Stimulated activated CD8-positive, alpha-beta memory T cell treated with anti-CD3 and anti-CD28 coated beads, Interleukin-7, amount 100 ng/mL, for 24 hours (primary cell): ENCODE data around the gene MAD1L1.
"Not testable (repeated sequence)": the region's sequence is repeated elsewhere in the genome, so short reads cannot be mapped to it uniquely, and the experiment has no call there.

ENCODE experiments used
- DNase-seq: peaks from one replicate; pipeline ENCODE4 v3.0.0-alpha.2; 2020; ENCODE audit warnings: low read depth

MAD1L1 gene

DNA sequence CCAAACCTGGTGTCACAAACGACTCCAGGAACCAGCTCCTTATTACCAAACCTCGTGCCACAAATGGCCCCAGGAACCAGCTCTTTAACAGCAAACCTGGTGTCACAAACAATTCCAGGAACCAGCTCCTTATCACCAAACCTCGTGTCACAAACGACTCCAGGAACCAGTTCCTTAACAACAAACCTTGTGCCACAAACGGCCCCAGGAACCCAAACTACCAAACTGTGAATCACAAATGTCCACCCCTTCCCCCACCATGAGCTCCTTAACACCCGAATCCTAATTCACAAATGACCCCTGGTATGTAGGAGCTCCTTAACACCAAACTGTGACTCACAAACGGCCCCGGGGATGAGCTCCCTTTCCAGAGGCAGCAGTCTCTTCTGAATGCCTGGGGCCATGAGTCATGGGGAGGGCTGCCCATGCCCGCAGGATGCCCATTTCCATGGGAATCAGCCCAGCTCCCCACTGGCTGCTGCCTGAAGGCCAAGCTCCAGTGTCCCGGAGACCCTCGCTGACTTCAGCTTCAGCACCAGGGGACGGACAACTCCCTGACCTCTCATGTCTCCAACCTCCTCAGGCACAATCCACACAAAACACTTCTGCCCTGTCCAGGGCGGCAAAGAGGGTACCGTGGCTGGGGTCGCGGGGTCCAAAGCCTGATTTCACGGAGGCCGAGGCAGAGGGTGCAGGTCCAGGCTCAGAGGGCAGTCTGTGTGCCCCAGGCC is 349.5 kb downstream of the MAD1L1 start:
- no peak for DNase-seq

DNA sequence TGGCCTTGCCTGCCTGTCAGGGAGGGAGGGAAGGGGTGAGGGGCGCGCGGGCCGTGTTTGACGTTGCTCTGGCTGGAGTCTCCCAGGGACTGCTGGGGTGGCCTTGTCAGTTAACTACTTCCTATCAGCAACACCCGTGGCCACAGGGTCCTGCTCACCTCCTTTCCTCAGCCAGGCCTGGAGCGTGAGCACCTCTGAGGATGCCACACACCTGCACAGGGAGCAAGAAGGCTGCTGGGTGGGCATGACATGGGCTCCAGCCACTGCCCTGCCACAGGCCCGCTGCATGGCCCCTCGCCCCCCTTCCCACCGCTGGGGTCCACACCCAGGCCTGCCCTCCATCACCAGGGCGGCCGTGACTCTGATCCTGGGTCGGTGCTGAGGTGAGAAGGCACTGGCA is 350.3 kb downstream of the MAD1L1 start:
- no peak for DNase-seq

DNA sequence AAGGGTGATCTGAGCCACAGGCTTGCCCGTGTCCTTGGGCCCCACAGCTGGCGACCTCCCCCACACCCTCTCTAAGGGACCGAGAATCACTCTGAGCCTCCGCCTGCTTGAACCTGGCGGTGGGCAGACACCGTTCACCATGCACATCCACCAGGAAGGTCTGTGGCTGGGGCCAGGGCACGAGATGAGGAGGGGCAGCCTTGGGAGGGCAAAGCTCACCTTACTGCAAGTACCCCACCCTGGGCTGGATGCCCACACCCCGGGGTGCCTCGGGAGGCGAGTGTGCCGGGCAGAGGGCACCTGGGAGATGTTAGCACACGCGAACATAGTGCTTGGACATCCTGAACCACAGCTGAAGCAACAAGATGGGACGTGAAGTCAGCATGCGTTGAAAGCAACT is 350.8 kb downstream of the MAD1L1 start:
- no peak for DNase-seq

DNA sequence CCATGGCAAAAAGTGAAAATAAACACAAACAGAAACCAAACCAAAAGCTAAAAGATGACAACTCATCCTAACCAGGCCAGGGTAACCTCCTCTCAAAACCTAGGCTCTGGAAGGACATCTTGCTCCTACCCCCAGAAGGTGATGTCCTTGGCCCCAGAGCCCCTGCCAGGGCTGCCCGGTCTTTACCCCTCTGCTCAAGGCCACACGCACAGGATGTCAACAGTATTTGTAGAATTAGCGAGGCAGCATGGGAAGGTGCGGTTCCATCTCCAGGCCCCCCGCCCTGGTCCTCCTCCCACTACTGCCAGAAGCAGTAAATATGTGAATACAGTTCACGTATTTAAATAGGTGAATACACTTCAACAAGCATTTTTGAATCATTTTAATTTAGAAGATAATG is 356.1 kb downstream of the MAD1L1 start:
- DNase-seq, result not testable (repeated sequence)

DNA sequence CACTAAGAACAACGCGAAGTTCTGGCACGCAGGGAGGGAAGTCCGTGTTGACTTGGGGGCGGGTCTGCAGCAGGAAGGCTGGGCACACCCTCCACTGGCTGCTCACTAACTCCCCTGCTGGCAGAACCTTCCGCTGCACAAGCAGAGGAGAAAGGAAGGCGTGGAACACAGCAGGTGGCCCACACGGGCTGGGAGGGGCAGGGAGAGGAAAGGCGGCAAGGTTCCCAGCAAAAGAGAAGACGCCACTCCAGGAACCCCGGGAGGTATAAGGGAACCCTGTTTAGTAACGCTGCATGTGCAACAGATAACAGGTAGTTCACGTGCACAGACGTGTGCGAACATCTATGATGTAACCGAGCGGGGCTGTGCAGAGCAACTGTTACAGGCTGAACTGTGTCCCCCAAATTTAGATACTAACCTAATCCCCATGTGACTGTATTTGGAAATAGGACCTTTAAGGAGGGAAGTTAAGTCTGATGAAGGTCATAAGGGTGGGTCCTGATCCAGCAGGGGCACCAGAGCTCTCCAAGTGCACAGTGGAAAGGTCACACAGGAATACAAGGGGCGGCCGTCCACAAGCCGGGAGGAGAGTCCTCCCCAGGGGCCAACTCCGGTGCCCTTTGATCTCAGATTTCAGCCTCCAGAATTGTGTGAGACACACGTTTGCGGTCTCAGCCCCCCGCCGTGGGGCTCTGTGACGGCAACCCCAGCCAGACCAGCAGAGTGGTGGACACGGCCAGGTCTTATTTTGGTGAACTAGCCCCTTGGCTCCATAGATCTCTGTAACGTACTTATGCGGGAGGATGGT is 357.1 kb downstream of the MAD1L1 start:
- not testable (repeated sequence) for DNase-seq

DNA sequence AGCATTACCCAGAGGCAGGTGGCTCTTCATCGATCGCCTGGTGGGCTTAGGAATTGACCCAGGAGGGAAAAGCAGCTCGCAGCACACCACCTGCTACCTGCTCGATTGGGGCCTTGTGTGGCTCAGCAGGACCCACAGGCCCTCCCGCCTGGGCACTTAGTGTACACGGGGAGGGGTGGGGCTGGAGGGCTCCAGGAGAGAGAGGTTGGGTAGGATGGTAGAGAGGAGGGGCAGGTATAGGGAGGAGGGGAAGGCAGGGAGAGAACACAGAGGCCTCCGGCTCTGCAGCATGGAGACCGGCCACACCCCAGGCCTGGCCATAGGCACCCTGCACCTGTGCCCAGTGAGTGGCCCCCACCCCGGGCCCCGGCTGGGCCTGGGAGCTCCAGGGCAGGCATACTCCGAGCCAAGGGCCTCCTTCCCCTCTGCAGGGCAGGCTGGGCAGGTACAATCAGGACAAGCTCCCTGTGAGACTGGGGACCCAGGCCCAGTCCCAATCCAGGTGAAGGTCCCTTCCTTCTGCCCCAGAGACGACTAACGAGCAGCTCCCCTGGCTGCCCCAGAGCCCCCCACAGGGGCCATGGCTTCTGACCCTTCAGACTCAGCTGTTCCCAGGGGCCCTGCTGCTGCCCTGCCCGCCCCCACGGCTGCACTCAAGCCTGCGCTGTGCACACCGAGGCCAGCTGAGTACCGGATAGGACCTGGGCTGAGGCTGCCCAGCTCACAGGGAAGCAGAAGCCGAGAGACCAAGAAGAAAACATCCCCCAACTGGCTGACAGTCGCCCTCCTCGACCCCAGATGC is 358.0 kb downstream of the MAD1L1 start:
- not testable (repeated sequence) for DNase-seq

DNA sequence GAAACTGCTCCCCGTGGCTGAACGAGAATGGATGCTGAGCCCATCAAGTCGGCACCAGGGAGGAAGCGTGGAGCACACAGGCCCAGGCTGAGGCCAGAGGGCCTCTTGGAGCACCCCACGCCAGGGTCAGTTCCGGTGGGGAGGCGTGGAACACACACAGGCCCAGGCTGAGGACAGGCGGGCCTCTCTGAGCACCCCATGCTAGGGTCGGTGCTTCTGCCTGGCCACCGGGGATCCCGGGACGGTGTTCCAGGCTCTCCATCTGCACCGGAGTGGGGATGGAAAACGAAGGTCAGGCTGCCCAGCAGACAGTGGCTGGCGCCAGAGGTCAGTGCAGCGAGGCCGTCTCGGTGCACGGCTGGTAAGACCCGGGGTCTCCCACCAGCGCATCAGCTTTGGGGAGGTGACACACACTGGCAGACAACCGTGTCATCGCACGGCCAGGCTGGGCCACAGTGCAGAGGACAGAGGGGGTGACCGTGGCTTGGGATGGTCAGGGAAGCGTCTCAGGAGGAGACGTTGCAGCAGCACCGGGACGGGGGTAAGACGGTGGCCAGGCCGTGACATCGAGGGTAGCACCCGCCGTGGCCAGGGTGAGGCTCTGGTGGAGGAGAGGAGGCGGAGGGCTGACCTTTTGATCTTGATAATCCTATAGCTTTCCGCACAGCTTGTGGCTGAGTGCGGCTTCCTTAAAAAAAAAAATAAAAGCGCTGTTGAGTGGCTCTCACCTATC is 358.7 kb downstream of the MAD1L1 start:
- no peak for DNase-seq

DNA sequence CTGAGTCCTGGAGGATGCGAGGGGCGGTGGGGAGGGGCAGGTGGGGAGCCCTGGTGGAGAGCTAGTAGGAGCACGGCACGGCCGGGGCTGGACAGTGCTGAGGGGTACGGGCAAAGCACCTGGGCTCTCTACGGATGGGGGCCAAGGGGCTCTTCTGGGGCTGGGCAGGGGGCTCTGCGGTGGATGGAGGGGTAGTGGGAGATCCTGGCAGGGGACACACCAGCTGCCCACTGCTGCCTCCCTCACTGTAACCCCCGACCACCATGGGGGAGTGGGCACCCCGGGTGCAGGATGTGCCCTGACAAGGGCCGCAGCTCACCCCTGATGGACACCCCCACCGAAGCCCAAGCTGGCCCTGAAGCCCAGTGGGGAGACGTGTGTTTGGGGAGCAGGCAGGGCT is 359.3 kb downstream of the MAD1L1 start:
- no peak for DNase-seq

DNA sequence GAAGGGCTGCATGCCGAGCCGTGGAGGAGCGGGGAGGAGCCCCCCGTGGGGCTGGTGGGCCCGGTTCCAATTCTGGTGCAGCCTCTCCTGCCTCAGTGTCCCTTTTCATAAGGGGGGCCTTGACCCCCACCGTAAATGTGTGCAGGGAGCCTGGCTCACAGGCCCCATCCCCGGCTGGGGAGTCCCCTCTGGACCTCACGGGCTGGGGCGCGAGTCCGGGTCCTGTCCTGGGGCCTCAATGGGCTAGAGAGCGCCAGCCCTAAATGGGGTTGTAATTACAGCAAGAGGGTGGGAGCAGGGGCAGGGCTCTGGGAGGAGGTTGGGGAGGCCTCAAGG is 359.7 kb downstream of the MAD1L1 start:
- DNase-seq, result no peak

DNA sequence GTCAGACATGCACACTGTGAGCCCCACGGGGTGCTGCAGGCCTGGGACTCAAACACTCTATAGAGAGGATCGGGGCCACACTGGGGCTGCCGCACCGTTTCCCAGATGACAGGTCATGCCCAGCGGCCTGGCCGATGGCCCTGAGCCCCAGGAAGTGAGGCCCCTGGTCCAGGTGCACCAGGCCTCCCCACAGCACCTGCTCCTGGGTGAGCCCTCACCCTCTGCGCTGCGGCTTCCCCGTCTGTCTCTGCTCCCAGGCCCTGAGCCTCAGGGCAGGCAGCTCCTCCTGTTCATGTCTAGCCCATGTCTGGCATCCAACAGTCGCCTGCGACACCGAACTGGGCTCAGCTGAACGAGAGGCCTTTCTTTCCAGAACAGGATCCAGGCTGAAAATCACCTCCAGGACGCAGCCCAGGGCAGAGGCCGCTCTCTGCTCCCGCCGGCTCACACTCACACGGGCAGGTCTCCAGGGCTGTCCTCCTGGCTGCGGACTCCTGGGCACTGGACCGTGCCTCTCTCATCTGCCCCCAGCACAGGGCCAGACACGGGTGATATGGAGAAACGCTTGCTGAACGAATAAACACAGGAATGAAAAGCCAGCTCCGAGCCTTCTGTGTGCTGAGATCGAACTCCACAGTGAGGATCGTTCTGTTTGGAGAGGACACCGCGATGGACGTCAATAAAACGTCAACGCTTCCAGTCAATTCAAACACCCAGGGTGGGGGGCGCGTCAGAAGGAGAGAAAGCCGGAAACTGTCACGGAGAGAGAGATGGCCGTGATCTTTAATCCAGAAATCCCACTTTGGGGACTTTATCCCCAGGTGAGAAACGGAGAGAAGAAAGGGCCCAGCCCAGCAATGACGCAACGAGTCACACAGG is 360.3 kb downstream of the MAD1L1 start:
- no peak for DNase-seq

DNA sequence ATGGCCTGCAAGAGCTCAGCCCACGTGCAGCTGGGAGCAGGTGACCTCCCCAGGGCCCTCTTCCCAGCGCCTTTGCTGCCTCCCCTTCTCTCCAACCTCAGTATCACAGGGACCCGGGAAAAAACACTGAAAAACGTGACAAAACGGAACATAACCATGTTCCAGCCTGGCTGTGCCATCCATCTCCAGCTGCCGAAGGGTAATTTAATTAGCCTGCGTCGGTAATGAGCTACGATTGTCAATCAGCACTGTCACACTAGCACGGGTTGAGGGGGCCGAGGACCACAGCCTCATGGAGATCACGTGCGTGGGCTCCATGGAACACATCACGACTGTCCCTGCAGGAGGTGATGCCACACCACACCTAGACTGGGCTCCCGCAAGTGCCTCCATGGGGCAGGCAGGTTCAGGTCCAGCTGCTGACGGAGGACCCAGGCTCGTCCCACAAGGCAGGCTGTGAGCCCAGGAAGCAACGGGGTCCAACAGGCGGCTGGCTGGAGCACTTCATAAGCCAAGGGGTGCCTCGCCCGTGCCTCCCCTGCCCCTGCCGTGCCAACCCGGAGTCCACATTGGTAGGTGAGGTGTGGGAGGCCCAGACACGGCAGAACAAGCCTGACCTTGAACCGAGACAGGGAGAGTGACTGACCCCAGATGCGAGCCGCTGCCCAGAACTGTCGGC is 363.2 kb downstream of the MAD1L1 start:
- DNase-seq, result no peak

DNA sequence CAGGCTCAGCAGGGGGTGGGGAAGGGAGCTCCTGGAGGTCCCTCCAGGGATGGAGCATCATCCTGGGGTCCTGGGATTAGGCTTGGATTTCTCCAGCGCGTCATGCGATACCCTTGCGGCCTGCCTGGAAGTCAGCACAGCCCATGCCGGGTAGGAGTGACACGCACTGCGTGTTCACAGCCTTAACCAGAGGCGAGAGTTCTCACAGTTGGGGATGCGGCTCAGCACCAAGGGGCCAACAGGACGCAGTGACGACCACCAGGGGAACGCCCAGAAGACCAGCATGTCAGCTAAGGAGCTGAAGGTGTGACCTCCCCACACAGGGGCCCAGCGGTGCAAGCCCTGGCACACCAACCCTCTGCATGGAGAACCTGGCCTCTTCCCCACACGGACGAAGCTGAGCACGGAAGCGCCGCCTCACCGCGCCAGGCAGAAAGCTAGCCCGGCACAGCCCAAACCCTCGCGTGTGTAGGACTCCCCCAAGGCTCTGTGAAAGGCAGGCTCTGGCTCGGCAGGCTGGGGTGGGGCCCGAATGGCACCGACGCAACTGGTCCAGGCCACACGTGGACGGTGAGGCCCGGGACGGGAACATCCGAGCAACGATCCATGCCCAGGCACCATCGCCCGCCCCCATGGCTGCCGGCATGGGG is 364.1 kb downstream of the MAD1L1 start:
- no peak for DNase-seq

DNA sequence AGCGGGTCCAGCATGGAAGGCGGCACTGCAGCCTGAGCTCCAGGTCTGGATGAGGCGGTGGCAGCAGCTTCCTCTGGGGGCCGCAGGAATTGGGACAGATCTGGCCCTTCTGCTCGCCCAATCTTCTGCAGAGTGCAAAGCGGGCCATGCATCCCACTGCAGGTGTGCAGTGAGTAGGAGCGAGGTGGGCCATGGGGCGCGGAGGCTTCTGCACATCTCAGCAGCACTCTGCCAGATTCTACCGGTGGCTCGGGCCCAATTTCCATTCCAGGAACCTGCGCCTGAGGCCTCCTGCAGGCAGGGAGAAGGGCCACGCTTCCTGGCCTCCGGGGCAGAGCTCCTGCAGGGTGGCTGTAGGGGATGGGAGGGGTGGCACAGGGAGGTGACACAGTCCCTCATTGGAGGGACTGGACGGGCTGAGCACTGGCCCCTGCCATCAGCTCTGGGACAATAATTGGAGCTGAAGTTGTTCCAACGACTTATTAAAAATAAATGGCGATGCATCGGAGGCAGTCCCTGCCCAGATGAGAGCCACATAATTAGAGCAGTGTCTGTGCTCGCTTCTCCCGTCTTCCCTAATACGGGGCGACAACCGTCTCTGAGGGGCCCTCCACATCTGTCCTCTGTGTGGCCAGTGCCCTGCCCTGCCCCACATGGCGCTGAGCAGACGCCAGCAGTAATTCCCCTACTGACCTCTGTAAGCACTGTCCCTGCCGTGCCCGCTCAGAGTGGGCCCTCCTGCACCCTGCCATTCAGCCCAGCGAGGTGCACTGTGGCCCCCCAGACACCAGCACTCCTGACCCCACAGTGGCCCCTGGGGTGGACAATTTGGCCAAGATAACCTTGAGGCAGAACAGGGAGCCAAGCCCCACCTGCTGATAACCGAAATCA is 365.1 kb downstream of the MAD1L1 start:
- no peak for DNase-seq

DNA sequence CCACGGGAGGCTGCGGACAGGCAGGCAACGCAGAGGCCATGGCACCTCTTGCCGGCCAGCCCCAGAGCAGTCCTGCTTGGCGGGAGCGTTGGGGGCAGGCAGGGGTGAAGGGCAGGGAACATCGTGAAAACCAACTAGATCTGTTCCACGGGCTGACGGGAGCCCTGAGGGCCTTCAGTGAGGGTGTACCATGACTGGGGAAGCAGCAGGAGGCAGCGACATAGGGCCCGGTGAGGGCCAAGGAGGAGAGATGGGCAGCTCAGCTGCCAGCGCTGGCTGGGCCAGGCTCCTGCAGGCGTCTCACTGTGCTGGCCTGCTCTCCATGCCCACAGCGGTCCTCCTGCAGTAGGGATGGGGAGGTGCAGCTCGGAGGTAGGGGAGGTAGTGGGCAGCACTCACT is 366.1 kb downstream of the MAD1L1 start:
- no peak for DNase-seq

DNA sequence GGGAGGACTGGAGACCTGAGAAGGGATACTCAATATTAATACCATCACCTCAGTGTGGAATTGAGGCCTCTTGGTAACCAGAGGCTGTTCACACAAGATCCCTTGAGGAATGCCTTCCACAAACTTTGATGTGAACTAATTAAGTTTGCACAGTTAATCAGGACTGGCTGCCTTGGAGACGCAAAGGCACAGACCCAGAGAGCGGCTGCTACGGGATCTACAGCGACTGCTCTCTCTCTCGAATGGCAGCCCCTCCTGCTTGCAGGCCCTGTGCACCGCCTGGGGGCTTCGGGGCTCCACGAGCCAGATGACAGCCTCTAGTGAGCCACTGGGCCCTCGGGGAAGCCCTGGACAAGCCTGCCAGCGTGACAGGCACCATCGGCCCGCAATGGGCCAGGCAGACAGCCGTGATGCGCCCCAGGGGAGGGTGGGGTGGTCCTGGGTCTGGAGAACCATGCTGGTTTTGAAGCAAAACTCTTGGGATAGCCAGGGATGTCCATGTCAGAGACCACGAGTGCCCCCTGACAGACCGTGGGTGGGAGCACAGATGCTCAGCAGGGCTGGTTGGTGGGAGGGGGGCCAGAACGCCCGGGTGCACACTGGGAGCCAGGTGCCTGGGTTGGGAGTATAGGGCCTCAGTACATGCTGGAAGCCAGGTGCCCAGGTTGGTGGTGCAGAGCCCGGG is 367.0 kb downstream of the MAD1L1 start:
- DNase-seq, result no peak

DNA sequence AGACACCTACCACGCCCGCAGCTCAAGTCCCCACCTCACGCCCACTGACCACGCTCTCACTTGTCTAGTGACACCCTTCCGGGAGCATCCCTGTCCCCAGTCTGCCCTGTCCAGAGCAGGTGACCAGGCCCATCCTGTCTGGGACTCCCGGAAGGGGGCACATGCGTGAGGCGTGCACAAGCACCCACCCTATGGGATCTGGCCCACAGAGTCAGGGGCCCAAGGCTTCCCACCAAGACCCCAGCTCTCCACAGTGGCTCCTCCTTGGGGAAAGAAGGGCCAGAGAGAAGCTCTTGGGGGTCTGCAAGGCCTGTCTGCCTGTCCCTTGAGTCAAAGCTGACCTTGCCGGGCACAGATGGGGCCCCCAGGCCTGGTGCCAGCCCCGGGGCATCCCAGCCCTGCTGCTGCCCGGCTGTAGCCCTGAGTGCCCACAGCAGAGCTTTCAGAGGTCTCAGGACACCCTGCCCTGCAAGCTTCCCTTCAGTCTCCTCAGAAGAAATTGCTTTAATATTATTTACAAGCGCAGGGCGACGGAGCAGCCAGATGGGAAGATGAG is 367.7 kb downstream of the MAD1L1 start:
- DNase-seq, result no peak

DNA sequence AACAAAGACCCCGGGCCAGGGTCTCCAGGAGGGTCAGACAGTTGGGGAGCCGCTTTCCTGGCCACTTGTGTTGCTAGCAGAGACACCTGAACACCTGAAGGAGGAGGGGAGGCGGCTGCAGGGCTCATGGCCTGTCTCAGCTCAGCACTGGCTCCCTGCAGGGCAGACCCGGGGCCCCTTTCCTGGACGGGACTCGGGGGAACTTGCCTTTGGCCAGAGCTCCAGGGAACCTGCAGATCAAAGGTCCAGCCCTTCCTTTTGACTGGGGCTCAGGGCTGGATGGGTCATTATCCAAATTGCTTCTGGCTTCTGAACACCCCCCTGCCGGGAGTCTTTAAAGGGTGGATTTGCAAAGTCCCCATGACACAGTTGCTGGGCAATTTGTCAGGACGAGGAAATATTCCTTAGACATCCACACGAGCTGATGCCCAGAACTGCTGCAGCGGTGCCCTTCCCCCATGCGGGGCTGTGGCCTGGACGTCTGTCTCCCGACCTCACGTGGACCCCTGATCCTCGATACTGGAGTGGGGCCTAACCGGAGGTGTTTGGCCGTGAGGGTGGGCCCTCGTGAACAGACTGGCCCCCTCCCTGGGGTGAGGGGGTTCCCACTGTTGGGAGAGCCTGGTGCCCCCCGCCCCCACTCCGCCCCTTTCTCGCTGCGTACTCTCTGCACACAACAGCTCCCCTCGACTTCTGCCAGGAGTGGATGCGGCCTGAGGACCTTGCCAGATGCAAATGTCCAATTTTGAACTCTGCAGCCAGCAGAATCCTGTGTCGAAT is 368.4 kb downstream of the MAD1L1 start:
- no peak for DNase-seq
